GM18502 (cell line): ENCODE measurements around the gene RHEB.

Experiments used
- ATAC-seq: cut with Tn5 transposase; IDR thresholded peaks from one replicate; pipeline ENCODE4 v1.9.1; 2021; ENCODE audit warnings: mild to moderate bottlenecking; ENCODE audit not compliant: unreplicated experiment, poor library complexity

The RHEB gene

GRCh38 chr7:151435971-151436370 is 83.7 kb downstream of the RHEB start:
- ATAC-seq, result no peak

GRCh38 chr7:151435103-151435916 is 84.4 kb downstream of the RHEB start:
- no peak for ATAC-seq

- ATAC-seq, result no peak
Observed at GRCh38 chr7:151434549-151434948, 85.1 kb downstream of the RHEB start.

- no peak for ATAC-seq
Observed at GRCh38 chr7:151433721-151434400, 85.8 kb downstream of the RHEB start.

GRCh38 chr7:151432658-151433521 is 86.8 kb downstream of the RHEB start:
- peak; percentile 73 for ATAC-seq

GRCh38 chr7:151431768-151432311 is 87.9 kb downstream of the RHEB start:
- no peak for ATAC-seq

GRCh38 chr7:151431281-151431767 is 88.4 kb downstream of the RHEB start:
- no peak for ATAC-seq

- no peak for ATAC-seq
Observed at GRCh38 chr7:151430391-151431205, 89.1 kb downstream of the RHEB start.

- peak; percentile 78 for ATAC-seq
Observed at GRCh38 chr7:151429560-151430331, 89.9 kb downstream of the RHEB start.

- no peak for ATAC-seq
Observed at GRCh38 chr7:151429237-151429559, 90.5 kb downstream of the RHEB start.

GRCh38 chr7:151428378-151429236 is 91.1 kb downstream of the RHEB start:
- no peak for ATAC-seq

GRCh38 chr7:151427705-151428377 is 91.9 kb downstream of the RHEB start:
- no peak for ATAC-seq

- ATAC-seq, result no peak
Observed at GRCh38 chr7:151426904-151427704, 92.6 kb downstream of the RHEB start.

- ATAC-seq, result no peak
Observed at GRCh38 chr7:151426441-151426903, 93.2 kb downstream of the RHEB start.

GRCh38 chr7:151425670-151426440 is 93.8 kb downstream of the RHEB start:
- no peak for ATAC-seq

GRCh38 chr7:151424799-151425198 is 94.9 kb downstream of the RHEB start:
- no peak for ATAC-seq
